ENCODE data around the gene ATP11A.

ATP11A gene

DNA sequence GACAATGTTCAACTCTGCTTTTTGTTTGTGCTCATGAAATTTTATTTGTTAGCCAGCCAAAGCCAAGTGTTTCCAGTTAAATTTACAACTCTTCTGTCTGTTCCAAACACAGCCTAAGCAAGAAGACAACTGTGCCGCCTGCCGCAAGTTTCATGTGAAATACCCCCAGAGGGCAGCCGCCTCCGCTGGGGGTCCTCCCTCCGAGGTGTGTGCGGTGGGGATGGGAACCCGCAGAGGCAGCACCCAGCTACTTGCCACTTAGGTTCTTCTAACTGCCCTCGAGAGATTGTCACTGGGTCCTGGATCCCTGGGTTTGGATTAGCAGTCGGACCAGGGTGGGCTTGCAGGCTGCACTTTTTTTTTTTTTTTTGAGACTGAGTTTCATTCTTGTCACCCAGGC lies 28.5 kb downstream of the ATP11A start:
- no peak for DNase-seq (ENCODE audit: low read depth)
- no peak overlapping the region for H3K4me3 ChIP-seq (ENCODE audit: low read depth, low read length)

DNA sequence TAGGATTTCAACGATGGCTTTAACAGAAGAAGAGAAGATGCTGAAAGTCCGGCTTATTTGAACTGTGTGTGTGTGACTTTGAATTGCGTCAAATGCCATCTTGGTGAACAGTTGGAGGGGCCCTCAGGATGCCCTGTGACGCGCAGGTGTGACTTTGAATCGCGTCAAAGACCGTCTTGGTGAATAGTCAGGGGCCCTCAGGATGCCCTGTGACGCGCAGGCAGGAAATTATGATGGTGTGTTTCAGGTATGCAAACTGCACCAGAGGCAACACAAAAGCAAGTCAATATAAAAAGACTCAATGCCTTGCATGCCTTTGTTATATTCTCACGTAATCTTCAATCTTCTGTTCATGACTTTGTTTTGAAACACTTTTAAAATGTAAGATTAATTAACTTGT lies 29.2 kb downstream of the ATP11A start:
- H3K4me3 ChIP-seq (ENCODE audit: low read depth, low read length) = no peak overlapping the region
- DNase-seq (ENCODE audit: low read depth) = no peak

DNA sequence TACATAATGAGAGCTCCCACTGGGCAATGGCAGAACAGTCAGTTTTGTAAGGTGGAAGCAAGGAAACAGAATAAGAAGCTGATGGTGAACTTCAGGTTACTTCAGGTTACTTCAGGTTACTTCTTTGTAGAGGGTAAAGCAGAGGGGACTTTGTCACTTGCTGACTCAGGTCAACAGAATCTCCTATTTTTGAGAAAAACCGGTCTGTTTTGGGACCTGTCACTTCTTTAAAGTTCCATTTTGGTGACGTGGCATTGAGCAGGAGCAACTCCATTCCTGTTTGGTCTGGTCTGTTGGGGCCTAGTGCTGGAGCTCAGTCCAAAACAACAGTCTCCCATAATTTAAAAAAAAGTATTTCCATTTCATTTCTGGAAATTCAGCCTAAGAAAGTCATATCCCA lies 29.7 kb downstream of the ATP11A start:
- no peak overlapping the region for H3K4me3 ChIP-seq (ENCODE audit: low read depth, low read length)
- no peak for DNase-seq (ENCODE audit: low read depth)

DNA sequence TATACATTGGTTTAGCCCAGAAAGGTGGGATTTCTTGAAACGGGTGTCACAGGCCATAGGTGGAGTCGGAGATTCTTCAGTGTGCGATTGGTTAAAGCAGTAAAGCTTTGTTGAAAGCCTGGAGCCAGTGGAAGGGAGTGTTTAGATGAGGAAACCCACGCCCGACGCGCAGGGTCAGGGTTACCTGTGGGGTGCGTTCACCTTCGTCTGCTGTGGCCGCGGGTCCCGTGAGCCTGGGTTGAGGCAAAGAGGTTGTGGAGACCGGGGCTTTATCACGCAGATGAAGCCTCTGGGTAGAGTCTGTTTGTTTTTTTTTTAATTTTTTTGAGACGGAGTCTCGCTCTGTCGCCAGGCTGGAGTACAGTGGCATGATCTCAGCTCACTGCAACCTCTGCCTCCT lies 30.4 kb downstream of the ATP11A start:
- no peak overlapping the region for H3K4me3 ChIP-seq (ENCODE audit: low read depth, low read length)
- no peak for DNase-seq (ENCODE audit: low read depth)

DNA sequence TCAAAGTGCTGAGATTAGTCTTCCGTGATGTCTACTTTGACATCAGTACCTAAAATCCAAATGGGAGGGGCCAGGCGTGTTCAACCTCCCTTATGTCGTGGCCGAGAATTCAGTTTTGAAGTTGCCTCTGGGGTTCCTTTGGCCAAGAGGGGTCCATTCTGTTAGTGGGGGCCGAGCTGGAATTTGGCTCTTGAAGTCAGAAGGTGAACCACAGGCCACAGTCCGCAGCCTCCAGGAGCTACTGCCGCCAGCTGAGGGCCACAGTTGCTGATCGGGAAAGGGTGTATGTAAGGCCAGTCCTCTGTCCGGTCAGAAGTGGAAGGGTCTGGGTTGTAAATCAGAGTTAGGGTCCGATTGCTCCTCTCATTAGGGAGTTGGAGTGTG lies 31.0 kb downstream of the ATP11A start:
- H3K4me3 ChIP-seq (ENCODE audit: low read depth, low read length) = no peak overlapping the region
- no peak for DNase-seq (ENCODE audit: low read depth)

DNA sequence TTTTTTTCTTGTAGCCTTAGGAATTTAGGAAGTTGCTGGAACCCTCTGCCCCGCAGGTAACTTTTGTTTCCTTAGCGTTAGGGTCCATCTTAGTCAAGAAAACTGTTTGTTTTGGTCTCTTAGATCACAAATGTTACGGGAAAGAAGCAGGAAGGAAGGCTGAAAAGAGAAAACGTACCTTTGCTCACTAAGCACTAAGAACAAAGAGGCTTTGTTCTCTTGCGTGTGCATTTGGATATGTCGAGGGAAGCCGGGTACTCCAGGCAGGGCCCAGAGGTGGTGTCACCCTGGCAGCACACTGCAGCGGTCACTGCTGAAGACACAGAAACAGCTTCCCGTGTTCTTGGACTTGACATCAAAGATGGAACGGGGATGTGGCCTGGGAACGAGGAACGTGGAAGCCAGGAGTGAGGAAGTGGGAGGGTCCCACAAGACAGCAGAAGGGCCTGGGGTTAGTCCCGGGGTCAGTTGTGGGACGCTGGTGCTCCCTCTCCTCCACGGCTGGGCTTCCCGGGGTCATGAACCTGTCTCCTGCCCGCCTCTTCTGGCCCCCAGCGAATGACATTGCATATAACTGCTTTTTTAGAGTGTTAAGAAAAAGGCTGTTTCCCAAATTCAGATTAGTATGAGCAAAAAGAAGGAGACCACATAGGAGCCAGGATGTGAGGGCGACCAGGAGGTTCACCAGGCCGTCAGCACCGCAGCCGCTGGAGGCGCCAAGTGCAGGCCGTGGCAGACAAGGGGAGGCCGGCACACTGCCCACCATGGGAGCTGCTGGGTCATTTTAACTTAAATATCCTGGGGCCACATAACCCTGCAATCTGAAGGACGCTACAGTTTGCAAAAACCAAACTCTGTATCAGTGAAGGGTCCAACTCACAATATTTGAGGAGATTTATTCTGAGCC lies 31.6 kb downstream of the ATP11A start:
- H3K4me3 ChIP-seq (ENCODE audit: low read depth, low read length) = no peak overlapping the region
- no peak for DNase-seq (ENCODE audit: low read depth)

DNA sequence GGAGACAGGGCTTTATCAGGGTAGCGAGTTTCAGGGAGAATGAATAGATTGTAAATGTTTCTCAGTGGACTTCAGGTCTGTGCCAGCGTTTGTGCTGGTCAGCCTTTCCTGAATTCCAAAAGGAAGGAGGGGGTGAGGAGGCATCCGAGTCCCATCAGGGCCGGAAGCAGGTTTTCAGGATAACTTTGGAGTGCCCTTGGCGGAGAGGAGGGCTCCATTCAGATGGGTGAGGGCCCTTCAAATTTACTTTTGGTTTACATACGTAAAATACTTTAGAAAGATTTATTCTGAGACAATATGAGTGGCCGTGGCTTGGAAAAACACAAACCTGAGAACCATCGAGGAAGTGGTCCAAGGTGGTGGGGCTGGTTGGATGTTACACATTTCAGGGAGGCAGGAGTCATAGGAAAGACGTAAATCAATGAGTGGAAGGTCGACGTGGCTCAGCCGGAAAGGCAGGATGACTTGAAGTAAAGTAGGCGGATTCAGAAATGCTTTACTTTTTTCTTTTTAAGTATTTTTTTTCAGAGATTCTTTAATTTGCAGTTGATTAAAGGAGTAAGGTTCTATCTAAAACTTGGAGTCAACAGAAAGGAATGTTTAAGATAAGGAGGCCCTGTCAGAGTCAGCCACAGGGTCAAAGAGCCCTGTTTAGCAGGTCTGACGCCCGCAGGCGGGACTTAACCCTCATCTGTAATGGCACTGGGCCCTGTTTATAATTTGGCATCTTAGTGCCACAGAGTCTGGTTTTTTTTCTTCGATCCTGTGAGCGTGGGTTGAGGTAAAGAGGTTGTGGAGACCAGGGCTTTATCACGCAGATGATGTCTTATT lies 32.8 kb downstream of the ATP11A start:
- DNase-seq (ENCODE audit: low read depth) = no peak
- H3K4me3 ChIP-seq (ENCODE audit: low read depth, low read length) = no peak overlapping the region

DNA sequence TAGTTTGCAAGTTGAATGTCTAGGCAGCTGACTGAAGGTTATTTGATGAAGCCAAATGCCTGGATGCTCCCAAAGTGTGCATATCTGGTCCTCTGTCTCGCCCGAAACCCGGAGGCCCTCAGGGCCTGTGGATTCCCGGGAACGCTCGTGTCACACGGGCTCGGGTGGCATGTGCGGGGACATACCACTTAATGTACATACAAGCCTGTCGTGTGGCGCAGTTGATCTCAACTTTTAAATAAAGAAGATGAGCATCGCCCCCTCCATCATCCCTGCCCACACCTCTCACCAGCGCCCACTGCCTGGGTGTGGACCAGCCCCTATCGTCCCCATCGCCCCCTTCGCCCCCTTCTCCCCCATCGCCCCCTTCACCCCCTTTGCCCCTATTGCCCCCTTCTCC lies 33.9 kb downstream of the ATP11A start:
- H3K4me3 ChIP-seq (ENCODE audit: low read depth, low read length) = no peak overlapping the region

DNA sequence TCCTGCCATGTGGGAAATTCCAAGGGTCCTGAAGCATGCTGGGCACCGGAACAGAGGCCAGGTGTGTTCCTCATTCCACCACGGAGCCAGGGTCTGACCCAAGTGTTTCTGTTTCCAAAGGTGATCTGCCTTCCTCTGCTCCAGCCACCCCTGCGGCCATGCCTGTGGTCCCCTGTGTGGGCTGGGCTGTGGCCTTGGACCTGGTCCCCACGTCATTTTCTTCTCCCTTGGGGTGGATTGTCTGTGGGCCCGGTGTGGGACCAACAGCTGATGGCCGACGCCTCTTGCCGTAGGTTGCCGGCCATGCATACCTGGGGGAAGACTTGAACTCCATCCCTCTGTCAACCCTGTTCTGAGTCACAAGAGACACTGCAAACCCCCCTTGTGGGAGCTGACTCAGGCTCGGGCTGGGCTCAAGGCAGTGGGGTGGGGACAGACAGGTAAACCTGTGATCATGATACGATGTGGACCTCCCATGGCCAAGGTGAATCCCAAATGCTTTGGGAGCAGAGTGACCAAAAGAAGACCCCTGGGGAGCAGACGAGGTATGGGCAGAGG lies 35.0 kb downstream of the ATP11A start:
- no peak overlapping the region for H3K4me3 ChIP-seq (ENCODE audit: low read depth, low read length)
- no peak for DNase-seq (ENCODE audit: low read depth)

More for the DNA sequence above, 33.9 kb downstream of the ATP11A start:
- no peak for DNase-seq (ENCODE audit: low read depth)

DNA sequence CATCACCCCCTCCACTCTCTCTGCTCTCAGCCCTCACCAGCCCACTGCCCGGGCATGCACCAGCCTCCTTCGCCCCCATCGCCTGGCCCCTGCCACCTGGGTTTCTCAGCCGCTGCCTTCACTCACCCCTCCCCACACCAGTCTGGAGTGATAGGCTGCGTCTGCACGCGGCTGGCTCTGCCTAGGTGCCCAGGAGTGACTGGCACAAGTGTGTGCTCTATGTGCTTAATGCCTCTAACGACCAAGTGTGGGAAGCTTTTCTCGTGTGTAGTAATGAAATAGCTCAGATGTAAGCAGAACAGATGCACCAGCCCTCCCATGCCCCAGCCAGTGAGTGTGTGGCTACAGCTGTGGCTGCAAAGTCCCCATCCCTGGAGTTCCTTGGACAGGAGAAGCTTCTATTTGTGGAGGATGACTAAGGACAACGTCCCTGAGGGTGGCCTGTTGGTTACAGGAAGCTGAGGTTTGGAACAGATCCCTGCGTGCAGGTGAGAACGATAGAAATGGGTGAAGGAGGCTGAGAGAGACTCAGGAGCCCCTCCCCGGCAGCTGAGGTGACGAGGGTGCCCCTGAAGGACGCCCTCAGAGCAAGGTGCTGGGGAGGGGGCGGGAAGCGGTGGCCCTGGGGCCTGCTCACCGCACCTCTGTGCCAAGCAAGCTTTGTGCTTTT lies 35.6 kb downstream of the ATP11A start:
- H3K4me3 ChIP-seq (ENCODE audit: low read depth, low read length) = no peak overlapping the region
- peak; percentile 39 for DNase-seq (ENCODE audit: low read depth)

DNA sequence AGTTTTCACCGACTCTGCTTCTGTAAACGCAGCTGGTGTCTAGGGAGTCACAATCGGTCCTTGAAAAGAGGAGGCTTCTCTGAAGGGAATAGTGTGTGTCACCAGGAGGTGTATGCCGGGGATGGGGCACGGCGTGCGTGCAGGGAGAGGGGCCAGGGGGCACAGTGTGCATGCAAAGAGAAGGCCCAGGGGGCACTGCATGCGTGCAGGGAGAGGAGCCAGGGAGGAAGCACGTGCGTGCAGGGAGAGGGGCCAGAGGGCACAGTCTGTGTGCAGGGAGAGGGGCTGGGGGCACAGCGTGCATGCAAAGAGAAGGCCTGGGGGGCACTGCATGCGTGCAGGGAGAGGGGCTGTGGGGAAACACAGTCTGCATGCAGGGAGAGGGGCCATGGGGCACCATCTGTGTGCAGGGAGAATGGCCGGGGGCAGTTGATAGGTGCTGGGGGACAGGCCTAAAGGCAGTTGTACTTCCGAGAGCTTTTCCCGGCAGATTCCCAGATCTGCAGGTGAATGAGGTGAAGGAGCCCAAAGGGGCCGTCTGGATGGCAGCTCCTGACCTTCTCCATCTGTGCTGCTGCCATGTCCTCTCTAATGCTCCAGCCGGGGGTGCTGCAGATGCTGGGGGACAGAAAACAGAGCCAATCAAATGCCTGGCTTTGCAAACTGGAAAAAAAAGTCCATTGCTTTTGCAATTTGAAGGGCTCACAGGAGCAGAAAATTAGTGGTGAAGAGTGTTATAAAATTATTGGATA lies 36.4 kb downstream of the ATP11A start:
- no peak overlapping the region for H3K4me3 ChIP-seq (ENCODE audit: low read depth, low read length)
- DNase-seq (ENCODE audit: low read depth) = no peak

DNA sequence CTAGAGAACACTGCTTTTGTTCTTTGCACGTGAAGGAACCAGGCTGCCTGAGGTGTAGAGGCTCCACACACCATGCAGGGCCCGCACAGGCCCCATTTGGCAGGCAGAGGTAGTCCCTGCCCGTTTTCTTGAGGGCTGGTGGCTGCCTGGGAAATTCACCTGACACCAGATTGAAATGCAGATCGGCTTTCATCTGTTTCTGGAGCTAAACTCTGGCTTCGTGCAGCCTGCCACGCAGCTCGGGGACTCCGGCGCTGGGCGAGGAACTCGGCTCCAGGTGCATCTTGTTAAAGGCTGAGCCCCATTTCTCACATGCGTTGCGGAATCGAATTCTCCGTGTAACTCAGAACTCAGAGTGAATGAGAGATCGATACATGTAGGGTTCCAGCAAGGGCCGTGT lies 37.7 kb downstream of the ATP11A start:
- no peak for DNase-seq (ENCODE audit: low read depth)
- no peak overlapping the region for H3K4me3 ChIP-seq (ENCODE audit: low read depth, low read length)

DNA sequence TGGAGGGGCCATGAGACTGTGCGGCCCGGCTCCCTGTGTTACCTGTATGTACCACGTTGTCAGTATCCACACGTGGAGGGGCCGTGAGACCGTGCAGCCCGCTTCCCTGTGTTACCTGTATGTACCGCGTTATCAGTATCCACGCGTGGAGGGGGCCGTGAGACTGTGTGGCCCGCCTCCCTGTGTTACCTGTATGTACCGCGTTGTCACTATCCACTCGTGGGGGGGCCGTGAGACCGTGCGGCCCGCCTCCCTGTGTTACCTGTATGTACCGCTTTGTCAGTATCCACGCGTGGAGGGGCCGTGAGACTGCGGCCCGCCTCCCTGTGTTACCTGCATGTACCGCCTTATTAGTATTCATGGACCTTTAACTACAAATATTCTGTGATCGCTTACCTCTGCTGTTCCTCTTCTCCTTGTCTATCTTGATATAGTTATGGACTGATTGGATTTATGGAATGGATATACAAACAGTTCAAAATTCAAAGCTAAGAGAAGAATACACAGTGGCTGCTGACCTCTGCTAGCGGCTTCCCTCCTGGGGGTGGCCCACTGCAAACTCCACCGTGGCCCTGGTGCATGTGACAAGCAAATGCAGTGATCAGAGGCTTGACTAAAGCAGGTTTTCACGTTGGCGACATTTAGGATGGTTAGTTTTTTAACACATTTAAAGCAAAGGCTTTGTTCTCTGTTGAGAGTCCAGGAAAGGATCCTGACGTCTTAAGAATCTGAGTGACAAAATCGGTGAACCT lies 38.7 kb downstream of the ATP11A start:
- DNase-seq (ENCODE audit: low read depth) = no peak
- no peak overlapping the region for H3K4me3 ChIP-seq (ENCODE audit: low read depth, low read length)

DNA sequence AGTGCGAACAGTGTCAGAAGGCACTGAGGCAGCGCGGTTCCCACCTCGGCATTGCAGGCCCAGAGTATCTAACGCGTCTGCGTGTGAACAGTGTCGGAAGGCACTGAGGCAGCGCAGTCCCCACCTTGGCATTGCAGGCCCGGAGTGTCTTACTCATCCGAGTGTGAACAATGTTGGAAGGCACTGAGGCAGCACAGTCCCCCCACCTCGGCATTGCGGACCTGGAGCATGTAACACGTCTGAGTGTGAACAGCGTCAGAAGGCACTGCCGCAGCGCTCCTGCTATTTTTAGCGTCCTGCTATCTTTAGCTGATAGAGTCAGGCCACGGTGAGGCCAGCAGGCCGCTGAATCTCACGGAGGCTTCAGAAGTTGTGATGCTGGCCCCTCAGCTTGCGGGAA lies 39.6 kb downstream of the ATP11A start:
- no peak for DNase-seq (ENCODE audit: low read depth)
- no peak overlapping the region for H3K4me3 ChIP-seq (ENCODE audit: low read depth, low read length)

DNA sequence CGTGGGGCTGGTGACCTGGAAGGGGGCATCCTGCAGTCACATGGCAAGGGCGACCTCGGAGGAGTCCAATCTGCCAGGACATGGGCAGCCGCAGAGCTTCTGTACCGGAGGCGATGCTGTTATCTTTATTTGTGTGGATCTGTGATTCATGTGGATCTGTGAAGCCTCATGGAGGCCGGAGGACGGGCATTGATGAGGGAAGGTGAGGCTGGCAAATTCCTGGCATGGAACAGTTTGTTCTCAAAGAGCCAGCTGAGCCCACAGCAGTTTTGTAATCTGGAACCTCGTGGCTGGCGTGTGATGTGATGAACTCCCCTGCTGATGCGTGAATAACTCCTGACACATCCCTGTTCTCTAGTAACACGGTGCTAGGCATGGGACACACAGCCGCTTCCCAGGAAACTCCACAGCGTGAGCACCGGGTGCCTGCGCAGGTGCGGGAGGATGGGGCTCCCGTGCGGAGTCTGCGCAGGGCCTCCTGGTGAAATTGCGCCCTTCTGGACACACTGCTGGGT lies 40.4 kb downstream of the ATP11A start:
- DNase-seq (ENCODE audit: low read depth) = no peak

DNA sequence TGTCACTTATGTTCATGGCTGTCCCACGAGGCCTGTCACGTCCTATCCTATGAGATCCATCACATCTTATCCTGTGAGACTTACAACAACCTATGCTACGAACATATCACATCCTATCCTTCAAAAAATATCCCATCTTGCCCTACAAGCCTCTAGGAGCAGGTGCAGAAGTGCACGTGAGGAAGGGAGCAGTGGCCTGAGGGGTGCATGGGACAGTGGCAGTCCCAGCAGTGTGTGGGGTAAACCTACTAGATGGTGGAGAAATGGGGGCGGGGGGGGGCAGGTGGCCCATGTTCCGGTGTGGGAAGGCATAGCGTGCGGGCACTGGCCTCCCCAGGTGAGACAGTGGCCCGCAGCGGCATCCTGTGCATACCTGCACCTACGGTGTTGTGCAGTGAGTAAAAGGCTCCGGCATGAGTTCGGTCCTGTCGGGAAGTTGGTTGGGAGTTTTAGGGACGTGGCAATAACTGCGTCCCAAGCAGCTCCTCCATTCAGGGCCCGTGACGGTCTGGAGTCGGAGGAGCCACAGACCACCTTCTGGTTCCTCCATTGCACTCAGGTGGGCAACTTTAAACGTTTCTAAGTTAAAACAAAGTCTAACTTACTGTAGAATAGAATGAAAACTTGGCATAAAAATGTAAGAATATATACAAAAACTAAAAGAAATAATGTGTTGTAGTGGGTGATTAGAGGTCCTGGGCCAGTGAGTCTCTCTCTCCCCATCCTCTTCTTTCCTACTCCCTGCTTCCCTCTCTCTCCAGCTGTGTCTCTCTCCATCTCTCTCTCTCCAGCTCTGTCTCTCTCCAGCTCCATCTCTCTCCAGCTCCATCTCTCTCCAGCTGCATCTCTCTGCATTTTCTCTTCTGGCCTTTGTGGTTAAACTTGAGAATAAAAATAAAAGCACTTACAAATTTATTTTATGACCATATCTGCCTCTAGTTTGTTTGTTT lies 42.1 kb downstream of the ATP11A start:
- DNase-seq (ENCODE audit: low read depth) = no peak
- H3K4me3 ChIP-seq (ENCODE audit: low read depth, low read length) = no peak overlapping the region

More for the DNA sequence above, 40.4 kb downstream of the ATP11A start:
- H3K4me3 ChIP-seq (ENCODE audit: low read depth, low read length) = no peak overlapping the region

DNA sequence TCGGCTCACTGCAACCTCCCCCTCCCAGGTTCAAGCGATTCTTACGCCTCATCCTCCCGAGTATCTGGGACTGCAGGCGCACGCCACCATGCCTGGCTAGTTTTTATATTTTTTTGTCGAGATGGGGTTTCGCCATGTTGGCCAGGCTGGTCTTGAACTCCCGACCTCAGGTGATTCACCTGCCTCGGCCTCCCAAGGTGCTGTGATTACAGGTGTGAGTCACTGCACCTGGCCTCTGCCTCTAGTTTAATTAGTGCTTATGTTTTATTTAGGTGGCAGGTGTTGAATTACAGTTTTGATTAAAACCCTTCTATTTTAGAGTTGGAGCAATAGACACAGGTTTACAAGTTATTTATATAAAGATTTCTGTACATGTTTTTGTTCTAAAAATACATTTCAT lies 42.8 kb downstream of the ATP11A start:
- DNase-seq (ENCODE audit: low read depth) = no peak
- H3K4me3 ChIP-seq (ENCODE audit: low read depth, low read length) = no peak overlapping the region
